GM04503 (cell line): Measurements from ENCODE around the gene PPP1R2C.

ENCODE experiments used
- DNase-seq: peaks from one replicate; pipeline ENCODE4 v3.0.0-alpha.2; 2012; ENCODE audit warnings: low read depth

PPP1R2C gene

DNA sequence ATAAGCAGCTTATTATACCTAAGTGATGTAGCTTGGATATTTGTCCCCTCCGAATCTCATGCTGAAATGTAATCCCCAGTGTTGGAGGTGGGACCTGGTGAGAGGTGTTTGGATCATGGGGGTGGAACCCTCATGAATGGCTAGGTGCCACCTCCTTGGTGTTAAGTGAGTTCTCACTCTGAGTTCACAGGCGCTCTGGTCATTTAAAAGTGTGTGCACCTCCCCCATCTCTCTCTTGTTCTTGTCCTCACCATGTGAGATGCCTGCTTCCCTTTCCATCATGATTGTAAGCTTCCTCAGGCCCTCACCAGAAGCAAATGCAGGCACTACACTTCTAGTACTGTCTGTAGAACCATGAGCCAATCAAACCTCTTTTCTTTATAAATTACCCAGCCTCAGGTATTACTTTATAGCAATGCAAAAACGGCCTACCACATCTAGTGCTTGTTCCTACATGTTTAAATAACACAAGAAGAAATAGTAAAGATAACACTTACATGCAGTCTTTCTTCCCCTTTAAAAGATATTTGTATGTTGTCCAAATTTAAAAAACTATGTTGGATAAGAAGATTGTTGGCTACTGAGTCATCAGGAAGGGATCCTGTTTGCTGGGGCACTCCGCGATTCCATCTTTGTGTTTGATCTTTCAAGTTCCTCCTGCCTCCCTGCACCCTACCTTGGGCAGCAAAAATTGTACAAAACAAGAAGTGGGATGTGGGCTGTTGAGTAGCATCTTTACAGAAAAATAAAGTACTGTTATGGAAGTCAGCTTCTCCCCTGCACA lies 29.7 kb downstream of the PPP1R2C start:
- DNase-seq, result no peak

DNA sequence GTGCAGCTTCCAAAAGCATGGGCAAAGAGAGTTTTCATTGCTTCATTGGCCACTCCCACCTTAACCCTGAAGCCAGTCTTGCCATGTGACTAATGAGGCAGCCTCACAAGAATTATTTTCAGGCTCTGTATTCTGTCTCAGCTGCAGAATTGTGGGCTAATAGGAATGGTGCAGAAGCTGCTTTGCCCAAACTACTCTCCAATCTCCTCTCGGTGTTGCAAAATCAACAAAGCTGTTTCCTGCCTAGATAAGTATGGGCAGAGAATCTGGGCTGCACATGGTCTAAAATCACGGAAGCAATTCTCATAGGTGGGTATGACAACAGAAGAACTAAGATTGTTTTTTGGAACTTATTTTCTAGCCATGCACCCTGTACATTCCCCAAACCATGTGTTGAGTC lies 31.4 kb downstream of the PPP1R2C start:
- peak; percentile 57 for DNase-seq

- DNase-seq, result no peak
Observed at GRCh38 chrX:42740456-42740855, 37.5 kb downstream of the PPP1R2C start.

DNA sequence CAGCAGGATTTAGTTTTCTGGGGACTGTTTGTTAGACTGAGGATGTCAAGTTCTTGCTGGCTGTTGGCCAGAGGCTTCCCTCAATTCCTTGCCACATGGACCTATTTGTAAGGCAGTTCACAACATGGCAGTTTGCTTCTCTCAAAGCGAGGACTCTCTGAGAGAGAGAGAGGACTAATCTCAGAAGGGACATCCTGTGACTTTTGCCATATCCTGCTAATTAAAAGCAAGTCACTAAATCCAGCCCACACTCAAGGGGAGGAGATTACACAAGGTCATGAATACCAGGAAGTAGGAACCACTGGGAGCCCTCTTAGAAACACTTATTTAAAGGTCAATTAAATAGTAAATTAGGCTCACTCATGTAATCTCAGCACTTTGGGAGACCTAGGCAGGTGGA lies 38.2 kb downstream of the PPP1R2C start:
- no peak for DNase-seq

DNA sequence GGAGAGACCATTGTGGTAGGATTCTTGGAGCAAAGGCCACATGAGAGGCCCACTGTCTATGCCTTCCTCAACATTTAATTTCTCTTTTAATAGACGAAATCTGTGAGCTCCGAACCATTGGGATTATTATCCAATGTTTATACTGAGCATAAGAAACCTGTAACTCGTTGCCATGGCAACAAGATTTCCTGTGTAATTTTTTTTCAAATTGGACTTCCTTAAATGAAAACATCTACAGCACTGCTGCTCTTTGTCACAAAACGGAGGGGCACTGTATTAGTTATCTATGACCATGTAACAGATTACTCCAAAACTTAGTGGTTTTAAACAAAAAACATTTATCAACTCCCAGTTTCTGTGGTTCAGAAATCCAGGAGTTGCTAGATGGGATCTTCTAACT lies 38.7 kb downstream of the PPP1R2C start:
- no peak for DNase-seq

- DNase-seq, result no peak
Observed at GRCh38 chrX:42738552-42738951, 39.4 kb downstream of the PPP1R2C start.

GRCh38 chrX:42735250-42735649 lies 42.7 kb downstream of the PPP1R2C start:
- no peak for DNase-seq

GRCh38 chrX:42732506-42732905 lies 45.5 kb downstream of the PPP1R2C start:
- DNase-seq, result no peak
